NCI-H2081 treated with DMSO at 0.1 percent for 48 hours (cell line): Measurements from ENCODE around the gene P3H2.

Source experiments
- DNase-seq: peaks from one replicate; lab custom pipeline; 2025; lab: John Stamatoyannopoulos, UW

The P3H2 gene

GRCh38 chr3:190125436-190126068, 4.9 kb upstream of the P3H2 start:
- no peak for DNase-seq

- DNase-seq, result no peak
Observed at GRCh38 chr3:190124067-190124466, 3.4 kb upstream of the P3H2 start.

- DNase-seq, result no peak
Observed at GRCh38 chr3:190122198-190122771, 1.6 kb upstream of the P3H2 start.

- no peak for DNase-seq
Observed at GRCh38 chr3:190121383-190121782, 686 bp upstream of the P3H2 start.

GRCh38 chr3:190121061-190121377, 322 bp upstream of the P3H2 start:
- DNase-seq, result no peak

GRCh38 chr3:190119461-190120268, 1.0 kb downstream of the P3H2 start:
- no peak for DNase-seq

GRCh38 chr3:190118438-190118837, 2.3 kb downstream of the P3H2 start:
- DNase-seq, result no peak

- no peak for DNase-seq
Observed at GRCh38 chr3:190117981-190118380, 2.7 kb downstream of the P3H2 start.

- no peak for DNase-seq
Observed at GRCh38 chr3:190116551-190117067, 4.1 kb downstream of the P3H2 start.

- no peak for DNase-seq
Observed at GRCh38 chr3:190110826-190111225, 9.9 kb downstream of the P3H2 start.

- no peak for DNase-seq
Observed at GRCh38 chr3:190109441-190109840, 11.3 kb downstream of the P3H2 start.

- no peak for DNase-seq
Observed at GRCh38 chr3:190108804-190109203, 11.9 kb downstream of the P3H2 start.

- no peak for DNase-seq
Observed at GRCh38 chr3:190105876-190106275, 14.8 kb downstream of the P3H2 start.

- no peak for DNase-seq
Observed at GRCh38 chr3:190101320-190102011, 19.2 kb downstream of the P3H2 start.

- DNase-seq, result no peak
Observed at GRCh38 chr3:190099099-190099498, 21.6 kb downstream of the P3H2 start.

- no peak for DNase-seq
Observed at GRCh38 chr3:190097617-190098016, 23.1 kb downstream of the P3H2 start.

- DNase-seq, result no peak
Observed at GRCh38 chr3:190097025-190097424, 23.7 kb downstream of the P3H2 start.

- DNase-seq, result no peak
Observed at GRCh38 chr3:190096345-190096744, 24.4 kb downstream of the P3H2 start.

- DNase-seq, result no peak
Observed at GRCh38 chr3:190094160-190094718, 26.5 kb downstream of the P3H2 start.

- no peak for DNase-seq
Observed at GRCh38 chr3:190092250-190092649, 28.4 kb downstream of the P3H2 start.

GRCh38 chr3:190089711-190090110, 31.0 kb downstream of the P3H2 start:
- DNase-seq, result no peak

GRCh38 chr3:190088890-190089289, 31.8 kb downstream of the P3H2 start:
- no peak for DNase-seq
